GM23338 (cell line): ENCODE data around the gene SEZ6L. TPM values are rescaled to one million over a fixed set of nuclear protein-coding genes. Genes with fewer than 3 reads are reported as not detected.

ENCODE experiments used
- ATAC-seq: fragments of 200-7000 bp; cut with Tn5 transposase; 3 replicates; pipeline ENCODE4 v1.9.1; 2020
- DNase-seq: peaks from one replicate; pipeline ENCODE4 v3.0.0-alpha.2; 2015; ENCODE audit warnings: low spot score
- H2AFZ ChIP-seq: fragments of 200-600 bp; sonication (generic); 2 replicates; pipeline ENCODE4 v1.8.0; 2016; ENCODE audit warnings: antibody characterized with exemption, mild to moderate bottlenecking, moderate library complexity
- H3F3A ChIP-seq: fragments of 200-600 bp; sonication (generic); replicated peaks from 2 replicates; pipeline ENCODE4 v1.8.0; 2017; ENCODE audit warnings: antibody characterized with exemption, mixed run types, low read depth
- H3K27ac ChIP-seq: fragments of 200-600 bp; sonication (generic); 2 replicates; pipeline ENCODE4 v1.6.1; 2016; ENCODE audit warnings: low read depth
- H3K27me3 ChIP-seq: fragments of 200-600 bp; sonication (generic); 2 replicates; pipeline ENCODE4 v1.8.0; 2016; ENCODE audit warnings: mild to moderate bottlenecking, mixed run types, moderate library complexity; ENCODE audit not compliant: insufficient read depth
- H3K36me3 ChIP-seq: fragments of 200-600 bp; sonication (generic); 2 replicates; pipeline ENCODE4 v1.8.0; 2016; ENCODE audit warnings: mild to moderate bottlenecking; ENCODE audit not compliant: insufficient read depth
- H3K4me1 ChIP-seq: fragments of 200-600 bp; sonication (generic); 2 replicates; pipeline ENCODE4 v1.8.0; 2016; ENCODE audit warnings: mild to moderate bottlenecking, moderate library complexity; ENCODE audit not compliant: insufficient read depth
- H3K4me2 ChIP-seq: fragments of 200-600 bp; sonication (generic); 2 replicates; pipeline ENCODE4 v1.7.1; 2017; ENCODE audit warnings: mixed run types
- H3K4me3 ChIP-seq: fragments of 200-600 bp; sonication (generic); 2 replicates; pipeline ENCODE4 v1.6.1; 2016; ENCODE audit warnings: mixed run types
- H3K79me2 ChIP-seq: fragments of 200-600 bp; sonication (generic); replicated peaks from 2 replicates; pipeline ENCODE4 v1.8.0; 2017; ENCODE audit warnings: mild to moderate bottlenecking; ENCODE audit not compliant: insufficient read depth
- H3K9me2 ChIP-seq: fragments of 200-600 bp; sonication (generic); 2 replicates; pipeline ENCODE4 v1.8.0; 2017; ENCODE audit not compliant: insufficient read depth
- H4K20me1 ChIP-seq: fragments of 200-600 bp; sonication (generic); replicated peaks from 2 replicates; pipeline ENCODE4 v1.8.0; 2017; ENCODE audit warnings: mild to moderate bottlenecking; ENCODE audit not compliant: insufficient read depth
- H3K27ac Mint-ChIP-seq: 2 replicates; pipeline ENCODE4 v1.8.0; 2020; ENCODE audit warnings: inconsistent platforms, mild to moderate bottlenecking, moderate library complexity, mixed read lengths
- H3K27me3 Mint-ChIP-seq: 3 replicates; pipeline ENCODE4 v1.8.0; 2022; ENCODE audit warnings: low read depth, mild to moderate bottlenecking, moderate library complexity, mixed read lengths, inconsistent platforms; ENCODE audit not compliant: insufficient read depth, poor library complexity
- H3K36me3 Mint-ChIP-seq: 3 replicates; pipeline ENCODE4 v1.8.0; 2021; ENCODE audit warnings: low read depth, mild to moderate bottlenecking, inconsistent platforms, moderate library complexity, mixed read lengths
- H3K4me1 Mint-ChIP-seq: 3 replicates; pipeline ENCODE4 v1.8.0; 2020; ENCODE audit warnings: mild to moderate bottlenecking, inconsistent platforms, mixed read lengths
- H3K4me3 Mint-ChIP-seq: 3 replicates; pipeline ENCODE4 v1.8.0; 2021; ENCODE audit warnings: moderate library complexity, mild to moderate bottlenecking, inconsistent platforms, mixed read lengths
- H3K9me3 Mint-ChIP-seq: 3 replicates; pipeline ENCODE4 v1.8.0; 2020; ENCODE audit warnings: moderate library complexity, mild to moderate bottlenecking, inconsistent platforms, mixed read lengths
- CREB1 ChIP-seq: fragments of 250-450 bp; sonication (Bioruptor Pico); IDR thresholded peaks from 2 replicates; pipeline ENCODE4 v1.5.0; 2020; ENCODE audit warnings: low read depth, mild to moderate bottlenecking, moderate library complexity
- NANOG ChIP-seq: IDR thresholded peaks from 2 replicates; pipeline ENCODE4 v1.6.1; 2016; ENCODE audit warnings: antibody characterized with exemption, borderline replicate concordance
- POLR2AphosphoS5 ChIP-seq: IDR thresholded peaks from 2 replicates; pipeline ENCODE4 v1.6.1; 2016; ENCODE audit warnings: antibody characterized with exemption, low read depth
- REST ChIP-seq: IDR thresholded peaks from one replicate; pipeline ENCODE4 v1.6.1; 2018; ENCODE audit warnings: antibody characterized with exemption; ENCODE audit not compliant: unreplicated experiment
- STAT1 ChIP-seq: IDR thresholded peaks from one replicate; pipeline ENCODE4 v1.6.1; 2016; ENCODE audit warnings: antibody characterized with exemption; ENCODE audit not compliant: unreplicated experiment
- ZNF114 ChIP-seq: fragments of 250-450 bp; sonication (Bioruptor Pico); IDR thresholded peaks from 2 replicates; pipeline ENCODE4 v1.5.0; 2020; ENCODE audit warnings: mild to moderate bottlenecking, moderate library complexity
- ZNF462 ChIP-seq: fragments of 250-450 bp; sonication (Bioruptor Pico); IDR thresholded peaks from 2 replicates; pipeline ENCODE4 v1.5.0; 2020; ENCODE audit warnings: mild to moderate bottlenecking, moderate library complexity
- polyA plus RNA-seq: library from polyadenylated mRNA; unstranded; fragments of >200 nt; fragmentation: Nextera tagmentation; extraction: Ambion mirVana; gene quantifications from 2 replicates; pipeline ENCODE4 v1.2.1, GENCODE V29; 2016
- total RNA-seq: library from RNA; depleted of rRNA; stranded (reverse); fragments of >200 nt; shearing (Covaris generic); gene quantifications from 2 replicates; pipeline ENCODE4 v1.2.3, GENCODE V29; 2014

The SEZ6L gene
- total and polyA plus RNA-seq, 2 experiments from 2014 or later, result 0.13 to 0.24 TPM

- Mint-ChIP-seq H3K27ac (peak within 1 kb of the TSS; percentile 93), H3K27me3 (peaks cover 22% of the 10 kb centered on the region), H3K4me1 (peaks cover 17% of the 10 kb centered on the region), H3K9me3 (peaks cover 3% of the 10 kb centered on the region; the same call in 2 of the 3 replicates), H3K36me3 (peaks cover 6% of the 10 kb centered on the region; the same call in 2 of the 3 replicates), H3K4me3 (peak within 1 kb of the TSS; percentile 98)
- ATAC-seq, result peak; percentile 91
- H2AFZ ChIP-seq, result peak within 1 kb of the TSS; percentile 100
- peaks cover 8% of the 10 kb centered on the region for H3F3A ChIP-seq
- H4K20me1 ChIP-seq, result no peaks in the 10 kb centered on the region; the same call in none of the 2 replicates
- peaks cover 24% of the 10 kb centered on the region for H3K27me3 ChIP-seq
- peak within 1 kb of the TSS; percentile 100 for H3K4me2 ChIP-seq
- H3K79me2 ChIP-seq, result no peaks in the 10 kb centered on the region; the same call in 1 of the 2 replicates
- H3K27ac ChIP-seq, result no peak within 1 kb of the TSS; the same call in 1 of the 2 replicates
- DNase-seq, result peak; percentile 84
- H3K4me1 ChIP-seq, result peaks cover 12% of the 10 kb centered on the region; the same call in 1 of the 2 replicates
- H3K36me3 ChIP-seq, result no peaks in the 10 kb centered on the region
- TF ChIP-seq CREB1 (CRISPR knock-in tag) (no peak), POLR2AphosphoS5 (peak; percentile 80)
- peak within 1 kb of the TSS; percentile 95 for H3K4me3 ChIP-seq
- H3K9me2 ChIP-seq, result 0 out of 2 replicates have a peak, but pooled peaks cover 3% of the 10 kb centered on the region
Measured at GRCh38 chr22:26428515-26429457, 259.5 kb downstream of the SEZ6L start, which contains the start of gene ASPHD2. ASPHD2 (plus strand) TSS chr22:26429260; CDS start chr22:26433616, 4,356 bp downstream.

- peaks cover 8% of the 10 kb centered on the region for H3F3A ChIP-seq
- no peak overlapping the region for H3K27ac Mint-ChIP-seq
- H3K27ac ChIP-seq, result no peak overlapping the region
- H3K79me2 ChIP-seq, result no peaks in the 10 kb centered on the region; the same call in 1 of the 2 replicates
- H3K27me3 ChIP-seq, result peaks cover 24% of the 10 kb centered on the region
- H3K36me3 Mint-ChIP-seq, result peaks cover 12% of the 10 kb centered on the region; the same call in 2 of the 3 replicates
- ATAC-seq (peak; percentile 42), DNase-seq (peak; percentile 43)
- peak overlapping the region; percentile 89 for H2AFZ ChIP-seq
- H3K4me3 ChIP-seq, result peak overlapping the region; percentile 87
- peaks cover 17% of the 10 kb centered on the region for H3K4me1 Mint-ChIP-seq
- peaks cover 3% of the 10 kb centered on the region; the same call in 2 of the 3 replicates for H3K9me3 Mint-ChIP-seq
- H3K27me3 Mint-ChIP-seq, result peaks cover 22% of the 10 kb centered on the region
- peak overlapping the region; percentile 85 for H3K4me3 Mint-ChIP-seq
- H3K36me3 ChIP-seq, result no peaks in the 10 kb centered on the region
- H3K9me2 ChIP-seq, result 0 out of 2 replicates have a peak, but pooled peaks cover 3% of the 10 kb centered on the region
- H4K20me1 ChIP-seq, result no peaks in the 10 kb centered on the region; the same call in none of the 2 replicates
- peaks cover 12% of the 10 kb centered on the region; the same call in 1 of the 2 replicates for H3K4me1 ChIP-seq
- H3K4me2 ChIP-seq, result peak overlapping the region; percentile 95
- no peak for TF ChIP-seq STAT1
- TF ChIP-seq REST, result no peak
- TF ChIP-seq ZNF462 (CRISPR knock-in tag), result no peak
- TF ChIP-seq POLR2AphosphoS5, result no peak
- TF ChIP-seq ZNF114 (CRISPR knock-in tag), result no peak
- TF ChIP-seq NANOG, result no peak
Measured at GRCh38 chr22:26429458-26430286, 260.4 kb downstream of the SEZ6L start.
